Natural killer cell (primary cell): Measurements from ENCODE around the gene STARD8. TPM values are rescaled to one million over a fixed set of nuclear protein-coding genes. Genes with fewer than 3 reads are reported as not detected.

ENCODE experiments used
- ATAC-seq, 3 donors: fragments of 150-1000 bp in 2 of 3; fragments of 200-7000 bp in 1 of 3; cut with Tn5 transposase; 1 replicate in 1 of 3; 2 replicates in 2 of 3; pipeline ENCODE4 v1.10.0; 2021; ENCODE audit warnings: mild to moderate bottlenecking in 2 of 3, moderate library complexity in 2 of 3
- DNase-seq, 2 donors: peaks; one replicate each; pipeline versions ENCODE4 v3.0.0 to v3.0.0-alpha.2; 2013 to 2021; ENCODE audit warnings: mixed read lengths in 1 of 2
- H3K27ac ChIP-seq: one replicate; pipeline ENCODE4 v1.5.1; 2013; ENCODE audit warnings: mild to moderate bottlenecking, low read length
- H3K27me3 ChIP-seq: one replicate; pipeline ENCODE4 v1.6.1; 2013; ENCODE audit warnings: low read length; ENCODE audit not compliant: control insufficient read depth, insufficient read depth
- H3K36me3 ChIP-seq: one replicate; pipeline ENCODE4 v1.6.1; 2013; ENCODE audit warnings: low read length; ENCODE audit not compliant: control insufficient read depth, insufficient read depth
- H3K4me1 ChIP-seq: one replicate; pipeline ENCODE4 v1.6.1; 2013; ENCODE audit warnings: low read length; ENCODE audit not compliant: control insufficient read depth, insufficient read depth
- H3K4me3 ChIP-seq: one replicate; pipeline ENCODE4 v1.5.1; 2013; ENCODE audit warnings: low read length
- H3K9me3 ChIP-seq: one replicate; pipeline ENCODE4 v1.6.1; 2013; ENCODE audit warnings: low read length; ENCODE audit not compliant: control insufficient read depth, insufficient read depth
- H3K27ac Mint-ChIP-seq, 2 donors: one replicate each; pipeline ENCODE4 v1.8.0; 2022; ENCODE audit warnings: mild to moderate bottlenecking in 2 of 2, mixed read lengths in 2 of 2, moderate library complexity in 1 of 2
- H3K27me3 Mint-ChIP-seq, 2 donors: one replicate each; pipeline ENCODE4 v1.8.0; 2022; ENCODE audit warnings: low read depth in 2 of 2, mixed read lengths in 2 of 2
- H3K36me3 Mint-ChIP-seq: one replicate; pipeline ENCODE4 v1.8.0; 2022; ENCODE audit warnings: mixed read lengths
- H3K4me1 Mint-ChIP-seq, 2 donors: one replicate each; pipeline ENCODE4 v1.8.0; 2022; ENCODE audit warnings: mixed read lengths in 2 of 2
- H3K4me3 Mint-ChIP-seq: one replicate; pipeline ENCODE4 v1.8.0; 2022; ENCODE audit warnings: mild to moderate bottlenecking, moderate library complexity, mixed read lengths
- H3K9me3 Mint-ChIP-seq, 2 donors: one replicate each; pipeline ENCODE4 v1.8.0; 2022; ENCODE audit warnings: mixed read lengths in 2 of 2
- CTCF ChIP-seq: fragments of 200-600 bp; IDR thresholded peaks from one replicate; pipeline ENCODE4 v1.8.0; 2022; ENCODE audit warnings: antibody characterized with exemption
- WGBS: methylation state at CpG from one replicate; pipeline ENCODE4 v1.1.7; 2013; ENCODE audit warnings: missing lambda C conversion rate; ENCODE audit not compliant: insufficient coverage; 5-methylcytosine and 5-hydroxymethylcytosine counted together
- intact Hi-C: fragments of 100-400 bp; cut with micrococcal nuclease; formaldehyde crosslinking; loops from one replicate; pipeline ENCODE4 v1.14.2; 2022
- total RNA-seq, 4 donors: library from RNA; stranded (reverse); fragments of 120-200 nt in 1 of 4; gene quantifications; one replicate each; pipeline versions ENCODE4 v1.2.3 to v1.2.4, GENCODE V29; 2013 to 2022

Gene STARD8
- total RNA-seq, 3 donors from 2014 or later (not counting 1 experiment from before 2014, with no cell fraction given) = 0.97 to 1.3 (median 1.1) TPM

DNA sequence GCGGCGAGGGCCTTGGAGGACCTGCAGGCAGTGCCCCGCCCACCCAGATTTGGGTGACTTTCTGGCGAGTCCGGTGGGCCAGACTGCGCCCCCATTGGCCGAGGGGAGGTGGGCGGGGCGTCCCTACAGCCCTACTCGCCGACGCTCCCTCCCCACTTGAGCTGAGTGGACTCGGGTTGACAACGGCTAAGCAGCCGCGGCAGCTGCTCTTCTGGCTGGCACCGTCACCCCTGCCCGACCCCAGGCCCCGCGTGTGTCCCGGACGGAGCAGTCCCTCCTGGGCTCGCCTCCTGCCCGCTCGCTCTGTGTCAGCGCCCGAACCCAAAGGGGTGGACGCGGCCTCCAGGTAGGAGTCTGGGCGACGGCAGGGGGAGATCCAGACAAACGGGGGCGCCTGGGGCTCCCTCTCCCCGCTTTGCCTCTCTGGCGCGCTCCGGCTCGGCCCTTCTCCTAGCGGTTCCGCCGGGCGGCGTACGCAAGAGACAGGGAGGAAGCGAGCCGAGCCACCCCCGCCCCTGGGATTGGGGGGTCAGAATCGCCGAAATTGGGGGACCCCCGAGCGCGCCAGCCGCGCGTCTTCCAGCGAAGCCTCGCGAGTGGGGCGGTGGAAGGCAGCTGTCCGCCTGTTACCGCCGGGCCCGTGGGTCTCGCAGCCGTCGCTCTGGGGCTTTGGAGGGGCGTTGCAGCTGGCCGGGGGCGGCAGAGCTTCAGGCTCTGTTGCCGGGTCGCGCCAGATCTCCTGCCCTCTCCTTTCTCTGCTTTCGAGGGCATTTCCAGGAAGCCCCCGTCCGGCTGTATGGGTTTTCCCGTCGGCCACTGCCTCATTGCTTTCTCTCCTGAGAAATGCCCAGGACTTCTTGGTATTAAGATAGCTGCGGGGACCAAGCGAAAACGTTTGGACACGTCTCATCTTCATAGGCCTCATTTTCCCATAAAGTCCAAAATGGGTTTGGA, 46.3 kb downstream of the STARD8 start:
- Mint-ChIP-seq H3K4me1 (peaks cover 0 to 5% of the 10 kb centered on the region in 2 donors), H3K4me3 (peak overlapping the region; percentile 77), H3K36me3 (no peaks in the 10 kb centered on the region), H3K9me3 (no peaks in the 10 kb centered on the region), H3K27me3 (peaks cover 0 to 3% of the 10 kb centered on the region in 2 donors), H3K27ac (peak overlapping the region in 1 of 2 donors; percentile 29)
- Histone ChIP-seq H3K4me3 (peak overlapping the region; percentile 18), H3K4me1 (peaks cover 13% of the 10 kb centered on the region), H3K27me3 (peaks cover 2% of the 10 kb centered on the region), H3K9me3 (no peaks in the 10 kb centered on the region), H3K27ac (no peak overlapping the region), H3K36me3 (no peaks in the 10 kb centered on the region)
- ATAC-seq = peak; percentile 38 to 66 (median 56)
- intact Hi-C loops = no loop called here
- no peak for DNase-seq
- WGBS = 1% methylated on average over 73 of the region's 81 CpGs
- no peak for TF ChIP-seq CTCF

DNA sequence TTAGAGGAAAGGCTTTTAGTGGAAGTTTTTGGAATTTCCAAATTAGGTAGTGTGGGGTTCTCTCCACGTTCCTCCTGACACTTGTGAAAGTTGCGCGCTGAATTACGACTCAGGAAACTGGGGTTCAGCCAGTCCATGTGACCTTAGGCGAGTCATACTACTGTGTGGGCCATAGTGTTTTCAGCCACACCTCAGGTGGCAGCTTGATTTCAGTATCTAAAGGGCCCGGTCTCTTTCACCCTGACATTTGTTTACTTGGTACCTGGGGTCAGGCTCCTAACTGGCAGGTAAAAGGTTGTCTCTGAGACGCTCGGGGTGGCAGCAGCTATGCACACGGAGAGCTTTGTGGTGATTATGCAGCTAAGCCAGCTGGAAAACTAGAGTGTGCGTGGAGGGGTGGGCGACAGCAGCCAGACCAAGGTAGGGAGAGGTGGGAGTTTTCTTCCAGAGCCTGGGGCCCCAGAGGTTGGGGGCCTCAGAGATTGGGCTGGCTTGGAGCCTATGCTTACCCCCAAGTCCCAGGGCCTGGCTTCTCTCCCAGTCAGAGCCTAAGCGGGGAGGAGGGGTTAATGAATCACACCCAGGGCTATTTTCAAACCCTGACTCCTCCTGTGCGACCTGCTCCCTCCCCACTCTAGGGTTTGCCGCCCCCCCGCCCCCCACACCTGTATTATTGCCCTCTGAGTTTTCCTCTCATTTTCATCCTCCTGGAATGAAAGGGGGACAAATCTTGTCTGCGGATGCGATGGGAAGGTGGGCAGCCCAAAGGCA, 47.2 kb downstream of the STARD8 start:
- Mint-ChIP-seq H3K4me3 (peak overlapping the region; percentile 77), H3K27ac (peak overlapping the region in 1 of 2 donors; percentile 29), H3K36me3 (no peaks in the 10 kb centered on the region), H3K4me1 (peaks cover 0 to 5% of the 10 kb centered on the region in 2 donors), H3K9me3 (no peaks in the 10 kb centered on the region), H3K27me3 (peaks cover 0 to 6% of the 10 kb centered on the region in 2 donors)
- Histone ChIP-seq H3K27ac (no peak overlapping the region), H3K36me3 (no peaks in the 10 kb centered on the region), H3K9me3 (no peaks in the 10 kb centered on the region), H3K4me1 (peaks cover 13% of the 10 kb centered on the region), H3K27me3 (peaks cover 2% of the 10 kb centered on the region), H3K4me3 (no peak overlapping the region)
- WGBS = 40% methylated on average over 14 of the region's 17 CpGs
- DNase-seq (no peak), ATAC-seq (no peak)
- intact Hi-C loops = no loop called here
- no peak for TF ChIP-seq CTCF

DNA sequence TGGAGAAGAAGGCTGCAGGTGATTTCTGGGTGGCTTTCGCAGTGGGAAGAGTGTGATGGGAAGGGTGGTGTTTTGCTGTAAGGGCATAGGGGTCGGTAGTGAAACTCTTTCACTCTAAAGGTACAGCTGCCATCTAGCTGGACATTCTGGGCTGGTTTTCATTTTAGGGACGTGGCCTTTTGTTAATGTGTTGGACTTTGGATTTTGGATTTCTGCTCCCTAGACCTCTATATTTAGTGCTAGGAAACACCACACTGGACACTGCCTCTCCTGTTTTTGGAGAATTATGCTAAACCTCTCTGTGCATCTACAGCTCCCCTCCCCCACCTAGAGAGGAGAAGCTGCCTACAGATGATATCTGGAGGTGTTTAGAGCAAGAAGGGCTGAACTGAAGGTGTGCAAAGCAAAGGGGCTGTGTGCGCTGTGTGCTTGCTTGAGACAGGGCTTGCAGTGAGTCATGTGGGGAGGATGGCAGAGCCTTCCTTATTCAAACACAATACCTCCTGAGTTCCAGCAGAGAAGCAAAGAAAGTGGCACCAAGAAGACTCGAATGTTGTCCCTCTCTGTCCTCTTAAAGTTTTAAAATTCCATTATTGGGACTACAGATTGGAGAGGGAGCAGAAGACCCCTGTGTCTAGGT, 47.9 kb downstream of the STARD8 start:
- no peak overlapping the region for H3K4me3 Mint-ChIP-seq
- H3K4me1 ChIP-seq = peaks cover 13% of the 10 kb centered on the region
- no peak overlapping the region for H3K27ac ChIP-seq

More for the DNA sequence above, 47.9 kb downstream of the STARD8 start:
- Mint-ChIP-seq H3K36me3 (no peaks in the 10 kb centered on the region), H3K9me3 (no peaks in the 10 kb centered on the region), H3K27ac (no peak overlapping the region), H3K27me3 (peaks cover 0 to 6% of the 10 kb centered on the region in 2 donors), H3K4me1 (peaks cover 0 to 5% of the 10 kb centered on the region in 2 donors)
- 45% methylated on average over 3 of the region's 5 CpGs for WGBS
- Histone ChIP-seq H3K9me3 (no peaks in the 10 kb centered on the region), H3K27me3 (peaks cover 2% of the 10 kb centered on the region), H3K36me3 (no peaks in the 10 kb centered on the region), H3K4me3 (no peak overlapping the region)
- no peak for TF ChIP-seq CTCF
- intact Hi-C loops = no loop called here
- DNase-seq (no peak), ATAC-seq (no peak)
